Measurements from ENCODE around the gene SLC46A1. TPM values are rescaled to one million over a fixed set of nuclear protein-coding genes. Genes with fewer than 3 reads are reported as not detected.

The SLC46A1 gene
- total and polyA plus RNA-seq, 2 of the 13 experiments (the other 11 are each of a cell fraction or from before 2014, with no cell fraction given): 19.6 to 22.6 TPM

DNA sequence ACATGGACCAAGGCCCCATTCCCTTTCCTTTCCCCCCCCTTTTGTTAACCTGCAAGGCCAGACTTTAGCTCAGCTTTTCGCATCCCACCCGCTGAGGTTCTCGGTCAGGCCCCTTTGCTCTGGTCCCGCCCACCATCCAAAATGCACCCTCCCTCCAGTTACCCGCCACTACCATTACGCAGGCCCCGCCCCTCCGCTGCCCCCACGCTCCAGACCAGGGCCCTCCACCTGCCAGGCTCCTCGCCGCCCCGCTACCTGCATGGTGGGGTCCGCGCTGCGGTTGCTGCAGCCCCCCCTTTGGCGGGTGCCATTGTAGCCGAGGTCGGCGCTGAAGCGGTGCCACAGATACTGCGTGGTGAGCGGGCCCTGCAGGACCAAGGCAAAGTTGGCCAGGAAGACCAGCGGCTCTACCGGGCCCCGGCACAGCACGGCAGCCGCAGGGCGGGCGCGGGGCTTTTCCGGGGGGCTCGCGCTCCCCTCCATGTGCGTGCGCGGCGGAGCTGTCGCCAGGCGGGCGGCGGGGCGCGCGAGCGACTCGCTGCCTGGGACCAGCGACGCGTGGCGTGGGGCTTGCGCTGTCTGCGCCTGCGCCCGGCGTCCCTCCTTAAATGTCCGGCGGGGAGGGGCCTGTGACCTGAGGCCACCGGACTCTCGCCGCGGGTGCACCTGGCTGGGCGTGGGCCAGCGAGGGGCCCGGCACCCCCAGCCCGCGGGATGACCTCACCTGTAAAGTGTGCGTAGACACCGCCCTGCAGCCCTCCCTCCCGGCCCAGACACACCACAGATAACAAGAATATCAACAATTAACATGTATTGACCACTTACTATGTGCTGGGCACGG is at the start of gene SLC46A1 (continued):
- TF ChIP-seq, protein P1, sequence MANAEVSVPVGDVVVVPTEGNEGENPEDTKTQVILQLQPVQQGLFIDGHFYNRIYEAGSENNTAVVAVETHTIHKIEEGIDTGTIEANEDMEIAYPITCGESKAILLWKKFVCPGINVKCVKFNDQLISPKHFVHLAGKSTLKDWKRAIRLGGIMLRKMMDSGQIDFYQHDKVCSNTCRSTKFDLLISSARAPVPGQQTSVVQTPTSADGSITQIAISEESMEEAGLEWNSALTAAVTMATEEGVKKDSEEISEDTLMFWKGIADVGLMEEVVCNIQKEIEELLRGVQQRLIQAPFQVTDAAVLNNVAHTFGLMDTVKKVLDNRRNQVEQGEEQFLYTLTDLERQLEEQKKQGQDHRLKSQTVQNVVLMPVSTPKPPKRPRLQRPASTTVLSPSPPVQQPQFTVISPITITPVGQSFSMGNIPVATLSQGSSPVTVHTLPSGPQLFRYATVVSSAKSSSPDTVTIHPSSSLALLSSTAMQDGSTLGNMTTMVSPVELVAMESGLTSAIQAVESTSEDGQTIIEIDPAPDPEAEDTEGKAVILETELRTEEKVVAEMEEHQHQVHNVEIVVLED (CRISPR knock-in tag; IDR thresholded peaks at IDR 0.05; ENCODE audit: borderline replicate concordance): peak; percentile 35; the same call in 1 of the 2 replicates
- 0 out of 2 replicates have a peak, but pooled peaks have one; percentile 13 for TF ChIP-seq RXRA (CRISPR knock-in tag; IDR thresholded peaks at IDR 0.05)
- peak; percentile 72; the same call in 1 of the 2 replicates for TF ChIP-seq EEA1 (CRISPR knock-in tag; IDR thresholded peaks at IDR 0.05; ENCODE audit: borderline replicate concordance)
- TF ChIP-seq CEBPB (IDR thresholded peaks at IDR 0.05; ENCODE audit: borderline replicate concordance, low read depth, low read length): no peak
- TF ChIP-seq ARHGAP35 (CRISPR knock-in tag; IDR thresholded peaks at IDR 0.05; ENCODE audit: borderline replicate concordance): peak; percentile 72; the same call in 1 of the 2 replicates
- peak; percentile 93 for TF ChIP-seq RBFOX2 (IDR thresholded peaks at IDR 0.05; ENCODE audit: low read depth, low read length)
- TF ChIP-seq ZNF775 (CRISPR knock-in tag; IDR thresholded peaks at IDR 0.05; ENCODE audit: borderline replicate concordance): no peak
- TF ChIP-seq, protein P2, sequence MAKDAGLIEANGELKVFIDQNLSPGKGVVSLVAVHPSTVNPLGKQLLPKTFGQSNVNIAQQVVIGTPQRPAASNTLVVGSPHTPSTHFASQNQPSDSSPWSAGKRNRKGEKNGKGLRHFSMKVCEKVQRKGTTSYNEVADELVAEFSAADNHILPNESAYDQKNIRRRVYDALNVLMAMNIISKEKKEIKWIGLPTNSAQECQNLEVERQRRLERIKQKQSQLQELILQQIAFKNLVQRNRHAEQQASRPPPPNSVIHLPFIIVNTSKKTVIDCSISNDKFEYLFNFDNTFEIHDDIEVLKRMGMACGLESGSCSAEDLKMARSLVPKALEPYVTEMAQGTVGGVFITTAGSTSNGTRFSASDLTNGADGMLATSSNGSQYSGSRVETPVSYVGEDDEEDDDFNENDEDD (CRISPR knock-in tag; IDR thresholded peaks at IDR 0.05; ENCODE audit: borderline replicate concordance): peak; percentile 23; the same call in 1 of the 2 replicates
- TF ChIP-seq BHLHE40 (IDR thresholded peaks at IDR 0.05; ENCODE audit: low read length): no peak
- TF ChIP-seq ZSCAN9 (CRISPR knock-in tag; IDR thresholded peaks at IDR 0.05; ENCODE audit: borderline replicate concordance): 0 out of 2 replicates have a peak, but pooled peaks have one; percentile 32
- 0 out of 2 replicates have a peak, but pooled peaks have one; percentile 7 for TF ChIP-seq TBX2 (CRISPR knock-in tag; IDR thresholded peaks at IDR 0.05; ENCODE audit: borderline replicate concordance)
- no peak for TF ChIP-seq MEF2D (CRISPR knock-in tag; IDR thresholded peaks at IDR 0.05)
- TF ChIP-seq, protein P3, sequence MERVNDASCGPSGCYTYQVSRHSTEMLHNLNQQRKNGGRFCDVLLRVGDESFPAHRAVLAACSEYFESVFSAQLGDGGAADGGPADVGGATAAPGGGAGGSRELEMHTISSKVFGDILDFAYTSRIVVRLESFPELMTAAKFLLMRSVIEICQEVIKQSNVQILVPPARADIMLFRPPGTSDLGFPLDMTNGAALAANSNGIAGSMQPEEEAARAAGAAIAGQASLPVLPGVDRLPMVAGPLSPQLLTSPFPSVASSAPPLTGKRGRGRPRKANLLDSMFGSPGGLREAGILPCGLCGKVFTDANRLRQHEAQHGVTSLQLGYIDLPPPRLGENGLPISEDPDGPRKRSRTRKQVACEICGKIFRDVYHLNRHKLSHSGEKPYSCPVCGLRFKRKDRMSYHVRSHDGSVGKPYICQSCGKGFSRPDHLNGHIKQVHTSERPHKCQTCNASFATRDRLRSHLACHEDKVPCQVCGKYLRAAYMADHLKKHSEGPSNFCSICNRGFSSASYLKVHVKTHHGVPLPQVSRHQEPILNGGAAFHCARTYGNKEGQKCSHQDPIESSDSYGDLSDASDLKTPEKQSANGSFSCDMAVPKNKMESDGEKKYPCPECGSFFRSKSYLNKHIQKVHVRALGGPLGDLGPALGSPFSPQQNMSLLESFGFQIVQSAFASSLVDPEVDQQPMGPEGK (CRISPR knock-in tag; IDR thresholded peaks at IDR 0.05): peak; percentile 77
- TF ChIP-seq IKZF1 (IDR thresholded peaks at IDR 0.05): no peak
- TF ChIP-seq STAG1 (CRISPR knock-in tag; IDR thresholded peaks at IDR 0.05): no peak
- TF ChIP-seq, protein P4, sequence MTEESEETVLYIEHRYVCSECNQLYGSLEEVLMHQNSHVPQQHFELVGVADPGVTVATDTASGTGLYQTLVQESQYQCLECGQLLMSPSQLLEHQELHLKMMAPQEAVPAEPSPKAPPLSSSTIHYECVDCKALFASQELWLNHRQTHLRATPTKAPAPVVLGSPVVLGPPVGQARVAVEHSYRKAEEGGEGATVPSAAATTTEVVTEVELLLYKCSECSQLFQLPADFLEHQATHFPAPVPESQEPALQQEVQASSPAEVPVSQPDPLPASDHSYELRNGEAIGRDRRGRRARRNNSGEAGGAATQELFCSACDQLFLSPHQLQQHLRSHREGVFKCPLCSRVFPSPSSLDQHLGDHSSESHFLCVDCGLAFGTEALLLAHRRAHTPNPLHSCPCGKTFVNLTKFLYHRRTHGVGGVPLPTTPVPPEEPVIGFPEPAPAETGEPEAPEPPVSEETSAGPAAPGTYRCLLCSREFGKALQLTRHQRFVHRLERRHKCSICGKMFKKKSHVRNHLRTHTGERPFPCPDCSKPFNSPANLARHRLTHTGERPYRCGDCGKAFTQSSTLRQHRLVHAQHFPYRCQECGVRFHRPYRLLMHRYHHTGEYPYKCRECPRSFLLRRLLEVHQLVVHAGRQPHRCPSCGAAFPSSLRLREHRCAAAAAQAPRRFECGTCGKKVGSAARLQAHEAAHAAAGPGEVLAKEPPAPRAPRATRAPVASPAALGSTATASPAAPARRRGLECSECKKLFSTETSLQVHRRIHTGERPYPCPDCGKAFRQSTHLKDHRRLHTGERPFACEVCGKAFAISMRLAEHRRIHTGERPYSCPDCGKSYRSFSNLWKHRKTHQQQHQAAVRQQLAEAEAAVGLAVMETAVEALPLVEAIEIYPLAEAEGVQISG (CRISPR knock-in tag; IDR thresholded peaks at IDR 0.05): peak; percentile 52; the same call in 1 of the 2 replicates
- 0 out of 2 replicates have a peak, but pooled peaks have one; percentile 42 for TF ChIP-seq ZZZ3 (CRISPR knock-in tag; IDR thresholded peaks at IDR 0.05; ENCODE audit: borderline replicate concordance)
- TF ChIP-seq MEIS2 (CRISPR knock-in tag; IDR thresholded peaks at IDR 0.05): no peak
- TF ChIP-seq ZNF879 (CRISPR knock-in tag; IDR thresholded peaks at IDR 0.05): no peak
- TF ChIP-seq ZNF564 (CRISPR knock-in tag; IDR thresholded peaks at IDR 0.05): no peak
- peak; percentile 73; the same call in 1 of the 2 replicates for TF ChIP-seq ZNF431 (CRISPR knock-in tag; IDR thresholded peaks at IDR 0.05; ENCODE audit: borderline replicate concordance, low read depth)
- no peak for TF ChIP-seq ZNF234 (CRISPR knock-in tag; conservative IDR thresholded peaks at IDR 0.05)
